HG03565 (cell line): ENCODE measurements around the gene APBA2.

Experiments used
- ATAC-seq: cut with Tn5 transposase; IDR thresholded peaks from one replicate; pipeline ENCODE4 v1.9.1; 2021; ENCODE audit warnings: mild to moderate bottlenecking, moderate library complexity; ENCODE audit not compliant: unreplicated experiment

Gene APBA2

GRCh38 chr15:28933710-28934445 is 48.1 kb downstream of the APBA2 start:
- ATAC-seq = no peak

- no peak for ATAC-seq
These were observed 48.9 kb downstream of the APBA2 start for GRCh38 chr15:28934645-28935044.

GRCh38 chr15:28935316-28935715 is 49.5 kb downstream of the APBA2 start:
- no peak for ATAC-seq

- ATAC-seq = no peak
These were observed 50.3 kb downstream of the APBA2 start for GRCh38 chr15:28936081-28936480.

GRCh38 chr15:28936481-28936881 is 50.7 kb downstream of the APBA2 start:
- ATAC-seq = no peak

- no peak for ATAC-seq
These were observed 51.5 kb downstream of the APBA2 start for GRCh38 chr15:28937271-28937670.

- ATAC-seq = no peak
These were observed 56.3 kb downstream of the APBA2 start for GRCh38 chr15:28942046-28942445.

- no peak for ATAC-seq
These were observed 56.8 kb downstream of the APBA2 start for GRCh38 chr15:28942571-28942970.

- ATAC-seq = no peak
These were observed 57.4 kb downstream of the APBA2 start for GRCh38 chr15:28943146-28943545.

GRCh38 chr15:28943611-28944230 is 57.9 kb downstream of the APBA2 start:
- ATAC-seq = no peak

- ATAC-seq = no peak
These were observed 58.5 kb downstream of the APBA2 start for GRCh38 chr15:28944286-28944685.

- no peak for ATAC-seq
These were observed 59.0 kb downstream of the APBA2 start for GRCh38 chr15:28944696-28945300.

GRCh38 chr15:28945626-28946230 is 60.0 kb downstream of the APBA2 start:
- ATAC-seq = no peak

GRCh38 chr15:28946803-28947202 is 61.0 kb downstream of the APBA2 start:
- ATAC-seq = no peak

GRCh38 chr15:28947221-28947674 is 61.5 kb downstream of the APBA2 start:
- ATAC-seq = no peak

GRCh38 chr15:28948036-28948435 is 62.3 kb downstream of the APBA2 start:
- ATAC-seq = no peak

- no peak for ATAC-seq
These were observed 65.1 kb downstream of the APBA2 start for GRCh38 chr15:28950916-28951315.

- ATAC-seq = no peak
These were observed 67.1 kb downstream of the APBA2 start for GRCh38 chr15:28952666-28953491.

GRCh38 chr15:28953573-28954195 is 67.9 kb downstream of the APBA2 start:
- no peak for ATAC-seq

- ATAC-seq = no peak
These were observed 68.8 kb downstream of the APBA2 start for GRCh38 chr15:28954466-28955159.
